Activated CD4-positive, alpha-beta T cell treated with anti-CD3 and anti-CD28 coated beads, Interleukin-2, Interleukin-6, amounts not matched to agents 100 ng/mL and 50 ng/mL, durations not matched to agents 16 hours and 8 hours (primary cell): ENCODE data around the gene STARD13.

Source experiments
- DNase-seq: peaks from one replicate; pipeline ENCODE4 v3.0.0-alpha.2; 2020

The STARD13 gene

GRCh38 chr13:33080972-33081590 lies 204.5 kb downstream of the STARD13 start:
- DNase-seq = no peak

- DNase-seq = no peak
These were observed 205.6 kb downstream of the STARD13 start for GRCh38 chr13:33079960-33080359.

DNA sequence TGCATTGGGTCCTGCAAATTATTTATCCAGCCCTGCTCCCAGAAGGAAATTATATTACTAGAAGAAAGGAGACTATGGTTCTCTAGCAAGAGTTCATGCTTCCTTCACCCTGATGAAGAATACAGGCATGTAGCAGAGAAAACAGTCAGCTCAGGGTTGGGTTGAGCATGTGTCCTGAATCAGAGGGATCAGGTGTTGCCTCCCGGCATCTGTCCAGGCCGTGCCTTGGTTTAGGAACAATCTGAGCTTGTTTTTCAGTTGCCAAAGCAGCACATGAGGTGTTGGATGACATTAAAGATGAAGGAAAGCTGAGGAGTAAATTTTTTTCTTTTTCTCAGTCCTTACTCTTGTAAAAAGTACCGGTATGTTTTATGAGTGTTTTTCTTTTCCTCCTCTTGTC lies 207.3 kb downstream of the STARD13 start:
- DNase-seq = no peak

- DNase-seq = no peak
These were observed 209.3 kb downstream of the STARD13 start for GRCh38 chr13:33076001-33076992.

GRCh38 chr13:33073338-33073737 lies 212.2 kb downstream of the STARD13 start:
- DNase-seq = no peak

GRCh38 chr13:33072759-33073158 lies 212.8 kb downstream of the STARD13 start:
- no peak for DNase-seq

- peak; percentile 22 for DNase-seq
These were observed 213.3 kb downstream of the STARD13 start for GRCh38 chr13:33072282-33072681.

- DNase-seq = peak; percentile 16
These were observed 214.8 kb downstream of the STARD13 start for GRCh38 chr13:33070713-33071112.

GRCh38 chr13:33069365-33069764 lies 216.2 kb downstream of the STARD13 start:
- DNase-seq = peak; percentile 41

DNA sequence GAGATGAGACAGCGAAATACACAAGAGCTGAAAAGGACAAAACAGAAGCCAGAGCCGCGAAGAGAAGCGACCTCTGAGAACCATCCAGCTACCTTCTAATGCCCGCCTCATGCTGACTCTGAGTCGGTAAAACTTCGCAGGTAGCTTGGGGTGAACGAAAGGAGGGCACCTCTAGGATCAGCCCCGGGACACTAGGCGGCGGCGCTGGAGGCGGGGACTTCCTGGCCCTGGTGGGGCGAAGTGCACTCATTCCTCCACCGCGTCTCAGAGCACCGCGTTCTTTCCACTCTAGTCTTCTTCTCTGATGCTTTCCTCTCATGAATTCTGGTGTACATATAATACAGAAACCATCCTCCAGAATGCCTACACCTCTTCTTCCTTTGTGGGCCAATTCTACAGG lies 219.2 kb downstream of the STARD13 start:
- no peak for DNase-seq

- DNase-seq = no peak
These were observed 224.7 kb downstream of the STARD13 start for GRCh38 chr13:33060815-33061214.

GRCh38 chr13:33058776-33059327 lies 226.7 kb downstream of the STARD13 start:
- no peak for DNase-seq

- peak; percentile 8 for DNase-seq
These were observed 228.4 kb downstream of the STARD13 start for GRCh38 chr13:33057019-33057780.

GRCh38 chr13:33053397-33054066 lies 232.0 kb downstream of the STARD13 start:
- no peak for DNase-seq
